PC-3 (cell line): ENCODE results near the gene FBXL13. TPM values are rescaled to one million over a fixed set of nuclear protein-coding genes. Genes with fewer than 3 reads are reported as not detected.

Experiments
- ATAC-seq: fragments of 200-7000 bp; cut with Tn5 transposase; 2 replicates; pipeline ENCODE4 v1.9.1; 2020; ENCODE audit warnings: mild to moderate bottlenecking, moderate library complexity
- BruUV-seq: library from RNA; stranded (reverse); fragments of 400-500 nt; replicated peaks from 2 replicates; lab custom pipeline; 2021; lab: Mats Ljungman, UMichigan
- CTCF ChIA-PET: fragments of 300-600 bp; sonication (Branson Sonifier 250); formaldehyde crosslinking; loops from one replicate; lab custom pipeline; 2022; ENCODE audit warnings: antibody characterized with exemption; lab: Charles Lee
- POLR2A ChIA-PET: fragments of 300-600 bp; sonication (Branson Sonifier 250); formaldehyde crosslinking; loops from one replicate; lab custom pipeline; 2022; ENCODE audit warnings: antibody characterized with exemption; ENCODE audit not compliant: unreplicated experiment; lab: Charles Lee
- DNase-seq: peaks from one replicate; pipeline ENCODE4 v3.0.0-alpha.2; 2015
- H2AFZ ChIP-seq: fragments of 300-600 bp; sonication (generic); 2 replicates; pipeline ENCODE4 v1.6.0; 2016; ENCODE audit warnings: antibody characterized with exemption, low read length
- H3F3A ChIP-seq: fragments of 300-600 bp; sonication (generic); one replicate; pipeline ENCODE4 v1.6.0; 2017; ENCODE audit warnings: antibody characterized with exemption, low read length, control low read depth, mild to moderate bottlenecking; ENCODE audit not compliant: unreplicated experiment
- H3K27ac ChIP-seq: fragments of 300-600 bp; sonication (generic); 2 replicates; pipeline ENCODE4 v1.5.1; 2016; ENCODE audit warnings: mild to moderate bottlenecking, low read length
- H3K27me3 ChIP-seq: fragments of 300-600 bp; sonication (generic); 2 replicates; pipeline ENCODE4 v1.6.1; 2016; ENCODE audit warnings: low read length, mixed read lengths
- H3K36me3 ChIP-seq: fragments of 300-600 bp; sonication (generic); 2 replicates; pipeline ENCODE4 v1.6.1; 2016; ENCODE audit warnings: low read depth, mixed run types, low read length, mixed read lengths
- H3K4me1 ChIP-seq: fragments of 300-600 bp; sonication (generic); 2 replicates; pipeline ENCODE4 v1.5.1; 2016; ENCODE audit warnings: low read length; ENCODE audit not compliant: insufficient read depth
- H3K4me2 ChIP-seq: fragments of 300-600 bp; sonication (generic); 2 replicates; pipeline ENCODE4 v1.6.0; 2016; ENCODE audit warnings: low read length
- H3K4me3 ChIP-seq: fragments of 300-600 bp; sonication (generic); 2 replicates; pipeline ENCODE4 v1.5.1; 2016; ENCODE audit warnings: mild to moderate bottlenecking, low read length, mixed read lengths
- H3K79me2 ChIP-seq: fragments of 300-600 bp; sonication (generic); 2 replicates; pipeline ENCODE4 v1.6.1; 2017; ENCODE audit warnings: low read length, mixed read lengths
- H3K9ac ChIP-seq: fragments of 300-600 bp; sonication (generic); 2 replicates; pipeline ENCODE4 v1.6.0; 2016; ENCODE audit warnings: mild to moderate bottlenecking, low read length
- H3K9me2 ChIP-seq: fragments of 300-600 bp; sonication (generic); replicated peaks from 2 replicates; pipeline ENCODE4 v1.6.1; 2016; ENCODE audit warnings: mixed run types, low read length, mixed read lengths
- H3K9me3 ChIP-seq: fragments of 300-600 bp; sonication (generic); 2 replicates; pipeline ENCODE4 v1.6.1; 2016; ENCODE audit warnings: low read length, mixed read lengths
- H4K20me1 ChIP-seq: fragments of 300-600 bp; sonication (generic); 2 replicates; pipeline ENCODE4 v1.6.1; 2016; ENCODE audit warnings: low read length, mixed read lengths
- EZH2 ChIP-seq: fragments of 300-600 bp; sonication (generic); IDR thresholded peaks from one replicate; pipeline ENCODE4 v1.6.1; 2017; ENCODE audit warnings: antibody characterized with exemption, mild to moderate bottlenecking, low read length; ENCODE audit not compliant: unreplicated experiment
- EZH2phosphoT487 ChIP-seq: fragments of 300-600 bp; sonication (generic); IDR thresholded peaks from 2 replicates; pipeline ENCODE4 v1.6.1; 2018; ENCODE audit warnings: mild to moderate bottlenecking, antibody characterized with exemption, low read length, borderline replicate concordance
- intact Hi-C: fragments of 100-400 bp; cut with micrococcal nuclease; formaldehyde crosslinking; loops from 2 replicates; pipeline ENCODE4 v1.9.0; 2023
- total RNA-seq: library from RNA; depleted of rRNA; stranded (reverse); fragments of >200 nt; gene quantifications from 2 replicates; pipeline ENCODE4 v1.2.3, GENCODE V29; 2014
- TF ChIP-seq, protein P1 (sequence below): fragments of 300-600 bp; sonication (generic); conservative IDR thresholded peaks from 2 replicates; pipeline ENCODE4 v1.5.1; 2017; ENCODE audit warnings: antibody characterized with exemption, low read depth, mild to moderate bottlenecking, low read length

Gene FBXL13
- total RNA-seq, 1 experiment from 2014 or later: 1.1 TPM

DNA sequence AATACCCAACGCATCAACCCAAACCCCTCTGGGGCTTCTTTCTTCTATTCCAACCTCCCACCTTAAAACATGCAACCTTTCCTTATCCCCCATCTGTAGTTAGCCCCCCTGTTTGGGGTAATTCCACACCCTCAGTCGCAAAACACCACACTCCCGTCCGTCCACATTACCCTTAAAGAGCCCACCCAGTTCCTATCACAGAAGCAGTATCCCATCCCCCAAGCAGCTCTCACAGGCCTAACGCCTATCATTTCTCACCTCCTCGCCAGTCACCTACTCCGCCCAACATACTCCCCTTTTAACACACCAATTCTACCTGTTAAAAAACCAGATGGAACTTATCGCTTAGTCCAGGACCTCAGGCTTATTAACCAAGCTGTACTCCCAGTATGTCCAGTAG is 98.1 kb downstream of the FBXL13 start:
- ATAC-seq (no peak), DNase-seq (no peak)
- no peaks in the 10 kb centered on the region for H3F3A ChIP-seq
- H3K4me3 ChIP-seq: no peak overlapping the region
- intact Hi-C loops: no loop called here
- H3K36me3 ChIP-seq: 0 out of 2 replicates have a peak, but pooled peaks cover 2% of the 10 kb centered on the region
- ChIA-PET CTCF (no interaction called here), POLR2A (no interaction called here)
- no TSS peak for BruUV-seq
- H3K4me2 ChIP-seq: no peak overlapping the region
- H4K20me1 ChIP-seq: no peaks in the 10 kb centered on the region
- no peaks in the 10 kb centered on the region for H3K9me2 ChIP-seq
- H3K79me2 ChIP-seq: no peaks in the 10 kb centered on the region
- no peak overlapping the region for H3K27ac ChIP-seq
- H3K27me3 ChIP-seq: no peaks in the 10 kb centered on the region
- TF ChIP-seq EZH2phosphoT487 (no peak), EZH2 (no peak)
- TF ChIP-seq, protein P1, sequence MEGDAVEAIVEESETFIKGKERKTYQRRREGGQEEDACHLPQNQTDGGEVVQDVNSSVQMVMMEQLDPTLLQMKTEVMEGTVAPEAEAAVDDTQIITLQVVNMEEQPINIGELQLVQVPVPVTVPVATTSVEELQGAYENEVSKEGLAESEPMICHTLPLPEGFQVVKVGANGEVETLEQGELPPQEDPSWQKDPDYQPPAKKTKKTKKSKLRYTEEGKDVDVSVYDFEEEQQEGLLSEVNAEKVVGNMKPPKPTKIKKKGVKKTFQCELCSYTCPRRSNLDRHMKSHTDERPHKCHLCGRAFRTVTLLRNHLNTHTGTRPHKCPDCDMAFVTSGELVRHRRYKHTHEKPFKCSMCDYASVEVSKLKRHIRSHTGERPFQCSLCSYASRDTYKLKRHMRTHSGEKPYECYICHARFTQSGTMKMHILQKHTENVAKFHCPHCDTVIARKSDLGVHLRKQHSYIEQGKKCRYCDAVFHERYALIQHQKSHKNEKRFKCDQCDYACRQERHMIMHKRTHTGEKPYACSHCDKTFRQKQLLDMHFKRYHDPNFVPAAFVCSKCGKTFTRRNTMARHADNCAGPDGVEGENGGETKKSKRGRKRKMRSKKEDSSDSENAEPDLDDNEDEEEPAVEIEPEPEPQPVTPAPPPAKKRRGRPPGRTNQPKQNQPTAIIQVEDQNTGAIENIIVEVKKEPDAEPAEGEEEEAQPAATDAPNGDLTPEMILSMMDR: no peak
- H3K9me3 ChIP-seq: no peaks in the 10 kb centered on the region; the same call in 1 of the 2 replicates
- no peak overlapping the region for H3K9ac ChIP-seq
- peaks cover 8% of the 10 kb centered on the region; the same call in 1 of the 2 replicates for H3K4me1 ChIP-seq
- H2AFZ ChIP-seq: no peak overlapping the region

DNA sequence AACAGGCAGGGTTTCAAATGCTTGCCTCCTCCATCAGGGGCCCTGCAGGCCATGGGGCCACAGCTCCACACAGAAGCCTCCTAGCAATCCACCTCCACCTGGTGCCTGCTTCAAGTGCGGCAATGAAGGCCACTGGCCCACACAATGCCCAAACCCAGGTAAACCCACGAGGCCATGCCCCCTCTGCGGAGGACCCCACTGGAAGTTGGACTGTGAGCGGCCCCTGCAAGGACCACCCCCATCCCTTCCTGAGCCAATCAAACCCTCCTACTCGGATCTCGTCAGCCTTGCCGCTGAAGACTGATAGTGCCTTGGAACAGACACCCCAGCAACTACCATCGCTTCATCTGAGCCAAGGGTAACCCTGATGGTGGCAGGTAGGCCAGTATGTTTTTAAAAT is 98.7 kb downstream of the FBXL13 start:
- POLR2A ChIA-PET: no interaction called here
- no peaks in the 10 kb centered on the region for H3F3A ChIP-seq
- TF ChIP-seq EZH2phosphoT487: no peak
- TF ChIP-seq, protein P1: no peak
- TF ChIP-seq EZH2: no peak
- no peaks in the 10 kb centered on the region; the same call in 1 of the 2 replicates for H3K9me3 ChIP-seq
- H3K27me3 ChIP-seq: no peaks in the 10 kb centered on the region
- H3K79me2 ChIP-seq: no peaks in the 10 kb centered on the region
- DNase-seq: no peak
- H3K36me3 ChIP-seq: 0 out of 2 replicates have a peak, but pooled peaks cover 2% of the 10 kb centered on the region
- no peak overlapping the region for H3K27ac ChIP-seq
- H3K4me2 ChIP-seq: no peak overlapping the region
- H2AFZ ChIP-seq: no peak overlapping the region
- intact Hi-C loops: no loop called here
- CTCF ChIA-PET: no interaction called here
- BruUV-seq: no TSS peak
- H3K9me2 ChIP-seq: no peaks in the 10 kb centered on the region
- ATAC-seq: no peak
- no peak overlapping the region for H3K9ac ChIP-seq
- H3K4me3 ChIP-seq: no peak overlapping the region
- H4K20me1 ChIP-seq: no peaks in the 10 kb centered on the region
- peaks cover 8% of the 10 kb centered on the region; the same call in 1 of the 2 replicates for H3K4me1 ChIP-seq

DNA sequence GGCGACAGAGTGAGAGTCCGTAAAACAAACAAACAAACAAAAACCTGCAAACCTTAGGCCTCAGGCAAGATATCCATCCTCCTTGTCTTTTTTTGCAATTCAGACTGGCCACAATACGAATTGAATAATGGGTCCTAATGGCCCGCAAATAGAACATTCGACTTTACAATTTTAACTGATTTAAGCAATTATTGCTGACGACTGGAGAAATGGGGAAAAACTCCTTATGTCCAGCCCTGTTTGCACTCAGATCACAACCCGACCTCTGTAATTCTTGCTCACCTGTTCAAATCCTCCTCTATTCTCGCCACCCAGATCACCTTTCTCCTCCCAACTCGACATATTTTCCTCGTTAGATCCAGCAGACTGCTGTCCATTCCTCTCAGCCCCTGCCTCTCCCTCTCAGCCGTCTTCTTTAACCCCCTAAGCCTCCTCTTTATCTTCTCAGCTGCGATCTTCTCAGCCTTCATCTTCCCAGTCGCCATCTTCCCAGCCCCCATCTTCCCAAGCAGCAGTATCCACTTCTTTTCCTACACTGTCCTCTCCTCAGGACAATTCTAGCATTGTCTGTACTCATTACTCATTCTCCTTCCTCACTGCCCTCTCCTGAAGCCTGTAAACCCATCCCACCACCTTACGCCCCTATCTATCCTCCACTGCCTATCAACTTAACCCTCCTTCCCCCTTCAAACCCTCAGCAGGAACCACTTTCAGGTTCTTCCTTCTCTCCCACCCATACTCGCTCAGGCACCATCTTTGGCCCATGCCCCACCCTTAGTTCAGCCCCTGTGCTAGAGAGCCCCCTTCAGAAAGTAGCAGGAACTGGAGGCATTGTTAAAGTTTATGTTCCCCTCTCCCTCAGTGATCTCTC is 100.0 kb downstream of the FBXL13 start:
- BruUV-seq: no TSS peak
- 0 out of 2 replicates have a peak, but pooled peaks cover 2% of the 10 kb centered on the region for H3K36me3 ChIP-seq
- intact Hi-C loops: no loop called here
- H3K9me3 ChIP-seq: no peaks in the 10 kb centered on the region; the same call in 1 of the 2 replicates
- TF ChIP-seq EZH2phosphoT487: no peak
- TF ChIP-seq, protein P1: no peak; the same call in 1 of the 2 replicates
- TF ChIP-seq EZH2: no peak
- H3K79me2 ChIP-seq: no peaks in the 10 kb centered on the region
- ChIA-PET CTCF (no interaction called here), POLR2A (no interaction called here)
- no peak; the same call in 1 of the 2 replicates for ATAC-seq
- no peak overlapping the region for H2AFZ ChIP-seq
- no peaks in the 10 kb centered on the region for H3K9me2 ChIP-seq
- no peak overlapping the region for H3K27ac ChIP-seq
- no peak overlapping the region for H3K9ac ChIP-seq
- H3K4me3 ChIP-seq: no peak overlapping the region
- no peaks in the 10 kb centered on the region for H4K20me1 ChIP-seq
- peaks cover 8% of the 10 kb centered on the region; the same call in 1 of the 2 replicates for H3K4me1 ChIP-seq
- no peaks in the 10 kb centered on the region for H3F3A ChIP-seq
- H3K4me2 ChIP-seq: no peak overlapping the region
- peak; percentile 8 for DNase-seq
- H3K27me3 ChIP-seq: no peaks in the 10 kb centered on the region
